GM21360 (cell line): ENCODE measurements around the gene FBXO46.
"Not testable (repeated sequence)": the region's sequence is repeated elsewhere in the genome, so short reads cannot be mapped to it uniquely, and the experiment has no call there.

Experiments used
- ATAC-seq: cut with Tn5 transposase; IDR thresholded peaks from one replicate; pipeline ENCODE4 v1.9.1; 2021; ENCODE audit warnings: mild to moderate bottlenecking, moderate library complexity; ENCODE audit not compliant: unreplicated experiment

FBXO46 gene

DNA sequence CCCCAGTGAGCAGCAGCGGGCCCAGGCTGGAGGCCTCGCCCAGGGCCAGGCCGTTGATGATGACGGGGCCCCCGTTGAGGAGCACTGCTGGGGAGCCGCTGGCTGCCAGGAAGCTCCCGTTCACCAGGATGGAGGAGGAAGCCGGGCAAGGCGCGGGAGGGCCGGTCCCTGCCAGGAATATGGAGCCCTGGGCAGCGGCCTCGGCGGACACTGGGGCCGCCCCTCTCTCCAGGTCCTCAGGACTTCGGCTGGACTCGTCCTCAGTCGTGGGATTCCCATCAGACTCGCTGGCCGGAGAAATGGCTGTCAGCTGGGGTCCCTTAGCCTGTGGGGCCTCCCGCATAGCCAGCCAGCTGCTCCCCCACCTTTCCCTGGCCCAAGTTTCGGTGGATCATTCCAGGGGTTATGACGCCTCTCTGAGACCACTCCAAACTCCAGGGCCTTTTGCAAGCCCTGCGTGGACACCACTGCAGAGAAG is 36.2 kb upstream of the FBXO46 start:
- no peak for ATAC-seq

DNA sequence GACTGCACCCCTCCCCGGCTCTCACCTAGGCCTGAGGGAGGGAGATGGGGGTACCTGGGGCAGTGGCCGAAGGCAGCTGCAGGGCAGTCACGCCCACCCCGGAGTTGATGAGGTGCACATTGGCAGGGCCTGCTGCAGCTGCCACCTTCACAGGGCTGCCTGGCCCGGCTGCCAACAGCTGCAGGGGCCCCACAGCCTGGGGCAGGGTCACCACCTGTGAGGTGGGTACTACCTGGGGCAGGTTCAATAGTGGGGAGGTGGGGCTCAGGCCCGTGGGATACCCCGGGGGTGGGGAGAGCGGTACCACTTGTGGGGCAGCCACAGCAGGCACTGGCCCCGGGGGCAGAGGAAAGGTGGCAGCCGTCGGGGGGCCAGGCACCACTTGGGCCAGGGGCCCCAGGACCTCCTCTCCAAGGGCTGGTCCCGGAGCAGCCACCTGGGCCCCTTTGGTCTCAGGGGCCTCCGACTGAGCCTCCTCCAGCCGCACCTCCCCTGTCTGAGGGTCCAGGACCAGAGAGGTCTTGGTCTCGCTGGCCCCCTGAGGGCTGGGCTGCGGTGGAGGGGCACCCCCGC is 35.7 kb upstream of the FBXO46 start:
- ATAC-seq: no peak

DNA sequence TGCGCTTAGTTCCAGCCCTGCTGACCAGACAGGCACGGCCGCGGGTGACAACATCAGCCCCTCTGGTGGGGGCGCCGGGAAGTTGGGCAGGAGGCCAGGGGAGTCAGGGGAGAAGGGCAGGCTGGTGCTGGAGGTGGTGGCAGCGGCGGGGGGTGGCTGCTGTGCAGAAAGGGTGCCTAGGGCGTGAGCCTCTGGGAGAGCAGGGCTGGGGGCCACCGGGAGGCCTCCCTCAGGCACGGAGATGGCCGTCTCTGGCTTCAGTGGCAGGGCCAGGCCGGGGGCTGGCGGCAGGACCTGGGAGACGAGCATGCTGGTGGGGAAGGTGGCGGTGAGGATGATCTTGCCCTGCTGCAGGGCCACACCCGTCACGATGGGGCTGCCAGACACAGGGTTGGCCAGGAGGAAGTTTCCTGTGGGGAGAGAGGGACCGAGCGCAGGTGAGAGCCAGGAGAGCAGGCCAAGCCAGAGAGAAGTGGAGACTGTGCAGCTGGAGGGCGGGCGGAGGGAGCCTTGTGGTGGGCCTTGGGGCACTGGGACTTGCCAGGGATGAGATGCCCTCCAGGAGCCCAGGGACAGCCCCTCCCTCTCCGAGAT is 35.1 kb upstream of the FBXO46 start:
- ATAC-seq: no peak

DNA sequence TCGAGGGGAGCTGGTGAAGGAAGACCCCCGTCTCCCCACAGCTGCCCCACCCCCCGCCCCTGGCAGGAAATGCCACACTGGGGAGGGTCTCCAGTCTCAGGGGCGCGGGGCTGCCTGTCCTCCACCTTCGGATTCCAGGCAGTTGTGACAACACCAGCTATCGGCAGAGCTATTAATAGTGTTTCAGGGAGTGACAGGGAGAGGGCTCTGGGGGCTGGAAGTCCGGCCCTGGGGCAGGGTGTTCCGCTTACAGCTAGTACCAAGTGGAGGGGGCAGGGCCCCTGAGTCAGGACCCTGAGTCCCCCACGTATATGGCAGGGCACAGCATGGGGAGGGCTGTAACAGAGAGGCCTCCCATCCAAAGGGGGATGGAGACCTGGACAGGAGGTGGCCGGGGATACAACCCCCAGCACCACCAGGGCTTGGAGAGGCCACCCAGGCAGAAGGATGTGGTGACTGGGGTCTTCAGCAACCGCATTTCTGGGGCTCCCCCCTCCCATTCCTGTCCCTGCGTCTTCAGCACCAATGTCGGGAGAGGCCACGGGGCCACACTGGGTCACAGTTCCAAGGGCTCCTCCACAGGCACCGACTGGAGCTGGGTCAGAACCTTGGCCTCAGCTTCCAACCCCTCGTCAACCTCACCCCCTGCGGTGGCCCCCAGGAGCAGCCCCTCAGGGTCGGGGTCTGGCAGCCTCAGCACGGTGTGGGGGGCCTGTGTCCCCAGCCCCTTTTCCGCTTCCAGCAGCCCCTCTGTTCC is 34.4 kb upstream of the FBXO46 start:
- ATAC-seq: no peak

DNA sequence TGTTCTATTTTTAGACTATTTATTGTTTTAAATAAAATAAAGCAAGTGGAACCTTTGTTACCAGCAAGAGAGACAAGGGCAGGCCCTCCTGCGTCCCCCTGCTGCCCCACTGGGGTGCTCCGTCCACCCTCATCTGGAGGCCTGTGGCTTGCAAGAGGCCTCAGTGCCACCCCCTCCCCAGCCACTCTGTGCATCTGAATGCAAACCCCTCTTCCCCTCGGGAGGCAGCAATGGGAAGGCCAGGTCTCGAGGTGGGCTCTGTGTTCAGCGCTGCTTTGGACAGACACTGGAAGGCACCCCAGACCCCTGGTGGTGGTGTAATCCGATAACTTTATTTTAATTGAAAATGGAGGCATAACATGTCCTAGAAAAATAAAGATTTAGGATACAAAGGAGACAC is 33.8 kb upstream of the FBXO46 start:
- ATAC-seq: no peak

DNA sequence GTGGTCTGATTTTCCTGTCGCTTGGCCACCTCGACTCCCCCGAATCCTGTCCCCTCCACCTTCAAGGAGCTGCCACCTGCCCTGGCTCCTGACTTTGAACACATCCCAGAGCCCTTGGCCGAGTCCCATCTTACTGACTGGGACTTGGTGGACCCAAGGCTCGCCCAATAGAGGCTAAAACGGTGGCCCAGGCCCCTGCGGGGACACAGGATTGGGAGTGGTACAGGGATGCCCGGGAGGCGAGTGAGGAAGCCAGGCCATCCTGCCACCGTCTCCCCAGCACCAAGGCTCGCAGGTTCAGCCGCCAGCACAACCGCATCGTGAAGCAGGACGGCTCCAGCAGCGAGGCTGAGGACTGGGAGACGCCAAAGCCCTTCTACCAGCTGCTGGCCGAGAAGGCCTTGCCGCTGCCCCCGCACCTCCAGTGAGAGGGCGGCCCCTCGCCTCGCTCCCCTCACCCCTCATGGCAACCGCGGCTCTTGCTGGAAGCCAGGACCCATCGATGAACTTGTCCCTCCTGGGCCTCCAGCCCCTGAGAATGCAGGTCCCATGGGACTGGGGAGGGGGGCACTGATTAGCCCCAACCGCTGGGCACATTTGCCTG is 33.1 kb upstream of the FBXO46 start:
- no peak for ATAC-seq

DNA sequence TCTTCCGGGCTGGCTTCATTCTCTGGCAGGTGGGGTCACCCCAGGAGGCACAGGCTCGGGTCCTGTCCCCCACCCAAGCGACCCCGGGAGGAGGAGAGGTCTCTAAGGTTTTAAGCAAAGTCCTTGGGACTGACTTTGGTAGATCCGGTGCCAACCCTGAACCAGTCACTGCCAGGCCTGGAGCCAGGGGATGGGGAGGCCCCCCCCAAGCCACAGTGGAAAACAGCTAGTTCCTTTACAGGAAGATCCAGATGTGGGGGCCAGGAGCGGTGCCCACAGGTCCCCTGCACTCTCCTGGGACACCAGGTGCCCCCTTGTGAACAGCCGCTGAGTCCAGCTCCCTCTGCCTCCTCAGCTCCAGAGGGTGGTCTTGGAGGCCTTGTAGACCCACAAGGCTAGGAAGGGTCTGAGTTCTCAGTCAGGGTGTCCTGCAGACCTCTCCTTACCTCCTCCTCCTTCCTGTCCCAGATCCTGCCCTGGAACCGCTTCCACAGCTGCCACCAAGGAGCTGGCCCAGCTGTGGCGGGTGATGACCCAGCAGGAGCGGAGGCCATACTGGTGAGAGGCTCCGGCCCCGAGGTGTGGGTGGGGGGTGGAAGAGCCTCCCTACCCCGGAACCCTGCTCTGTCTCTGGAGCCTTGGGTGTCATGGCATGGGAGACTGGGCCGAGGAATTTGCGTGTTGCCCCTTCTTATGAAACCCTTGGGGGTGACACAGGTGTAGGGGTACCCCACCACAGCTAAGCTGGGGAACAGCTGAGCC is 32.4 kb upstream of the FBXO46 start:
- no peak for ATAC-seq

DNA sequence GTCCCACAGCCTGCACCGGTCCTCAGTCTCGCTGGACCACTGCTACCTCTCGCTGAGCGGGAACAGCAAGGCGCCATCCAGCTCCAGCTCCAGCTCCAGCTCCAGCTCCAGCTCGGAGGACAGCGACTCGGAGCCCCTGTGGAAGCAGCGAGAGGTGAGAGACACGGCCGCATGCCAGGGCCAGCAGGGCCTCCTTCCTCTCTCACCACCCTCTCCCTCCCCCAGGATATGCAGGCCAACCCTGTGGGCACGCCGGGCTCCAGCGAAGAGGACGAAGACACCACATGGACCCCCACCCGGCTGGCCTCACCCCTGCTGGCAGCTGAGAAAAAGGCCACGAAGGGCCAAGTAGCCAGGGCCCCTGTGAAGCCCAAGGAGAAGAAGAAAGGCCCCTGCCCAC is 31.0 kb upstream of the FBXO46 start:
- ATAC-seq: no peak

DNA sequence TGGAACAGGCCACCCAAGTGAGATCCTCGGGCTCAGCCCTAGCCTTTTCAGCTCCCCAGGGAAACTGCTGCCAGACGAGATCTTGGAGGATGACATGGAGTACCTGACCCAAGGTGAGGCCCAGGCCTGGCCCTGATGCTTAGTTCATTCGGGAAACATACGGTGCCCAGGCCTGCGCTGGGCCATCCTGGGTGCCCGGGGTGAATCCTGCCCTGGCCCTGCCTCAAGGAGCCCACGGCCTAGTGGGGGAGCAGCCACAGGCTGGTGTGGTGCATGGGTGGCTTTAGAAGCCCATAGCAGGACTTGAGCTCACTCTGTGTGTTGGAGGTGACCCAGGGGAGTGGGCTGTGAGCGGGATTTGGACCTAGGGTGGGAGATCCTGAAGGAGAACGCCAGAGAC is 28.2 kb upstream of the FBXO46 start:
- ATAC-seq: no peak

DNA sequence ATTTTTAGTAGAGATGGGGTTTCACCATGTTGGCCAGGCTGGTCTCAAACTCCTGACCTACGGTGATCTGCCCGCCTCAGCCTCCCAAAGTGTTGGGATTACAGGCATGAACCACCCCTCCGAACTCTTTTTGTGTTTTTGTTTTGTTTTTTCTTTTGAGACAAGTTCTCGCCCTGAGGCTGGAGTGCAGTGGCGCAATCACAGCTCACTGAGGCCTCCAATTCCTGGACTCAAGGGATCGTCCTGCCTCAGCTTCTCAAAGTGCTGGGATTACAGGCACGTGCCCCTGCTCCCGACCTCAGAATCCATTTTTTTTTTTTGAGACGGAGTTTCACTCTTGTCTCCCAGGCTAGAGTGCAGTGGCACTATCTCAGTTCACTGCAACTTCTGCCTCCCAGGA is 27.0 kb upstream of the FBXO46 start:
- ATAC-seq: no peak

DNA sequence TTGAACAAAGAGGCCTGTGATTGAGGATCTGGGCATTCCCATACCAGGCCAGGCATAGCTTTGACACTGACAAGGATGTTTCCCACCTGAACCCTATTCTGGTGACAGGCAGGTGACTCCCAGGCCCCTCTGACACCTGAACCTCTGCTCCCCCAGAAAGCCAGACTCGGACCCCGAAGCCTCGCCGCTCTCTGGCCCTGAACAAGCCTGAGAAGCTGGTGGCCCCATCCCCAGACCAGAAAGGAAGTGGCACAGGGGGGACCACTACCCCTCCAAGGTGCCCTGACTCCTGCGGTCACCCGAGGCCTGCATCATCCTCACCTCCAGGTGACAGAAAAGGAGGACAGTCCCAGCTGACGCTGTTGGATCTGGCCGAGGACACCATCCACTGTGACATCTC is 23.6 kb upstream of the FBXO46 start:
- no peak for ATAC-seq

DNA sequence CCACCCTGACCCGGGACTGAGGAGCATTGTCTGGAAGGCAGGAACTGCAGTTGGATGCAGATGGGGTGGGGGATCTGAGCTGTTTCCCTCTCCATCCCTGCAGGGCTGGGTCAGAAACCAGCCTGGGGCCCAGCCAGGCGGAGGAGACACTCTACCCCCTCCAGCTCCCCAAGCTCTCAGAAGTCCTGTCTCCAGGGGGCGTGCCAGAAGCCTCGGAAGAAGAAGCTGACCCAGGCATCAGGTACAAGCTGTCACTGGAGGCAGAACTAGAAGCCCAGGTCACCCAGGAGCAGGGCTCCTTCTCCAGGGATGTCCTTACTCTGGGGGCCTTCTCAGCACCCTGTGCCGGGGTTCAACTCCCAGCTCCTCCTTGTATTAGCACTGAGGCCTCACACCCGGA is 22.9 kb upstream of the FBXO46 start:
- no peak for ATAC-seq

DNA sequence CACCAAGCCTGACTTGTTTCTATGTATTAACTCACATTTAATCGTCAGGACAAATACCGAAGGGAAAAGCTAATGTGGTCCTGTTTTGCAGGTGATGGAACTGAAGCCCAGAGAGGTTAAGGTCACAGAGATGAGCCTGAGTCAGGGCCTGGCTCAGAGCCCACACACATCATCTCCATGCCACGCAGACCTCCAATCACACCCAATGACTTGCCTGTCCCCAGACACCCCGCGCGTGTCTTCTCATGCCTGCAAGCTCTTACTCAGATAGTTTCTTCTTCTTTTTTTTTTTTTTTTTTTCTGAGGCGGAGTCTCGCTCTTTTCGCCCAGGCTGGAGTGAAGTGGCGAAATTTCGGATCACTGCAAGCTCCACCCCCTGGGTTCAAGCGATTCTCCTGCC is 21.9 kb upstream of the FBXO46 start:
- ATAC-seq: no peak

DNA sequence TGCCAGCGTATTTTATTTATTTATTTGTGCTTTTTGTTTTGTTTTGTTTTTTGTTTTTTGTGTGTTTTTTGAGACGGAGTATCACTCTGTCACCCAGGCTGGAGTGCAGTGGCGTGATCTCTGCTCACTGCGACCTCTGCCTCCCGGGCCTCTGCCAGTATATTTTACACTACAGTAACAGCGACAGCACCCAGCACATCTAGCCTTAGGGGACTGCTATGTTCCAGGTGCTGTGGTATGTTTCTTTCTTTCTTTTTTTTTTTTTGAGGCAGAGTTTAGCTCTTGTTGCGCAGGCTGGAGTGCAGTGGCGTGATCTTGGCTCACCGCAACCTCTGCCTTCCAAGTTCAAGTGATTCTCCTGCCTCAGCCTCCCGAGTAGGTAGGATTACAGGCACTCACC is 20.8 kb upstream of the FBXO46 start:
- ATAC-seq: not testable (repeated sequence)

DNA sequence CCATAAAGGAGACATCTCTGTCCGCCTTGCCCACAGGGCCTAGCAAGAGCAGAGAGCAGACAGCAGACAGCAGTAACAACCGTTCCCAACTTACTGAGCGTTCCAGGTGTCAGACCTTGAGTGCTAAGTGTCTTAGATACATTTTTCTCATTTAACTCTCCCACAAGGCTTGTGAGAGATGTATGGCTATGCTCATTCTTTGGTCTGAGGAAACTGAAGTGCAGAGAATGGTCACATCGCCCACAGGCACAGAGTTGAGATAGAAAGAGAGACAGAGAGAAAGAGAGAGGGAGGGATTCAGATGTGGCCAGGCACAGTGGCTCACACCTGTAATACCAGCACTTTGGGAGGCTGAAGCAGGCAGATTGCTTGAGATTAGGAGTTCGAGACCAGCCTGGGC is 16.8 kb upstream of the FBXO46 start:
- ATAC-seq: no peak

DNA sequence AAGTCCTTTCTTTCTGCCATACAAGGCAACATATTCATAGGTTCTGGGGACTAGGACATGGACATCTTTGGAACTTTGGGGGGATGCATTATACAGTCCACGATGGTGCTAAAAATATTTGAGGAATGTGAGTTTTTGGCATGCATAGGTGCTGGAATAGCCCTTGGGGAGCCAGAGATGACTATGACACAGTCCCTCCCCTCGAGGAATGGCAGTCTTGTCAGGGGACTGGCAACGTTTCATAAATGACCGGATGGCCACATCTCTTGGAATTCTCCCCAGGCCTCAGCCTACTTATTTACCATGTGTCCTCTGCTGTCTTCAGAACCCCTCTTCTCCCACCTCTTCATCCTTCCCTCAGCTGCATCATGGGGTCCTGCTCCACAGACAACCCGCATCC is 16.2 kb upstream of the FBXO46 start:
- ATAC-seq: no peak

DNA sequence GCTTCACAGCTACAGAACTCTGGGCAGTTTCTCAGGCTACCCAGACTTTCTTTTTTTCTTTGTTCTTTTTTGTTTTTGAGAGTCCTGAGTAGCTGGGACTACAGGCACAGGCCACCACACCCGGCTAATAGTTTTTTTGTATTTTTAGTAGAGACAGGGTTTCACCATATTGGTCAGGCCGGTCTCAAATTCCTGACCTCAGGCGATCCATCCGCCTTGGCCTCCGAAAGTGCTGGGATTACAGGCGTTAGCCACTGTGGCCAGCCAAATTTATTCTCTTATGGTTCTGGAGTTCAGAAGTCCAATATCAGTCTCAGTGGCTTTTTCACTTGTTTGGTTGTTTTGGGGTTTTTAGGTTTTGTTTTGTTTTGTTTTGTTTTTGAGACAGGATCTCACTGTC is 14.9 kb upstream of the FBXO46 start:
- ATAC-seq: no peak

DNA sequence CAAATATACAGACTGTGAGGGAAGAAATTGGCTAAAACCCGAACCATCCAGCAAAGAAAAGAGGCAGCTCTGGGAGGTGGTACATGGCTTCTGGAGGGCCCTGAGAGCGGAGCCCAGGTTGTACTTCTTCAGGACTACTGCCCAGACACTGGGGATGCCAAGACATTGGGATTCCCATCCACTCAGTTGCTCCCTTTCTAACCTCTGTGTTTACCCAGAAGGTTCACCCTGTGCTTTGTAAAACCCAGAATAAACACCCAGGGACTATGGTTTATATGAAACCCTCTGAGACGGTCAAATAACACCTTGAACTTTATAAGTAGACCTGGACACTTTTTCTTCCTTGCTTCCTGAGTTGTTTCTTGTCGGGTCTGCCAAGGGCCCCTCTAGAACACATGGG is 12.3 kb upstream of the FBXO46 start:
- no peak for ATAC-seq

DNA sequence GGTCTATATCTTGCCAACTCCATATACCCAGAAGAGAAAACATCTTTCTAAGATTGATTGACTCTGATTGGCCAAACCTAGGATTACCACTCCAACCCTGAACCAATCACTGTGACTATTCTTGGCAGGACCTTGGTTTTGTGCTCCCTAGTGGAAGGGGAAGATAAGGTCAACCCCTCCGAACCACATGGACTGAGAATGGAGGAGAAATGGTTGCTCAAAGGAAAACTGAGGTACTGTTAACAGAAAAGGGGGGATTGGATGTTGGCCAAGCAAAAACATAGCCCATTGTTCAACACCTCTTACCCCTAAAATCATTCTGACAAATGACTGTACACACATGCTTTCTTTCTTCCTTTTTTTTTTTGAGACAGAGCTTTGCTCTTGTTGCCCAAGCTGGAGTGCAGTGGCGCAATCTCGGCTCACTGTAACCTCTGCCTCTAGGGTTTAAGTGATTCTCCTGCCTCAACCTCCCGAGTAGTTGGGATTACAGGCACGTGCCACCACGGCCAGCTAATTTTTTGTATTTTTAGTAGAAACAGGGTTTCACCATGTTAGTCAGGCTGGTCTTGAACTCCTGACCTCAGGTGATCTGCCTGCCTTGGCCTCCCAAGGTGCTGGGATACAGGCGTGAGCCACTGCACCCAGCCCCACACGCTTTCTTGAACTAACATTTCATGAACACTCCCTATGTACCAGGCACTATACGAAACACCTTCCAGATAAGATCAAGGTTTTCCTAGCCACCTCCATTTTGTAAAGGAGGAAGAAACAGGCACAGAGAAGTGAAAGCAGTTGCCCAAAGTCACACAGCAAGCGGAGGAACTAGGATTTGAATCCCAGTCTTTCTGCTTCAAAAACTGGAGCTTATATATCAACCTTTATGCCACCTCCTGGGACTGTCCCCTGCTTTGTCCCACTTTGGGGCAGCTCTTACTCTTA is 9.1 kb upstream of the FBXO46 start:
- ATAC-seq: no peak

DNA sequence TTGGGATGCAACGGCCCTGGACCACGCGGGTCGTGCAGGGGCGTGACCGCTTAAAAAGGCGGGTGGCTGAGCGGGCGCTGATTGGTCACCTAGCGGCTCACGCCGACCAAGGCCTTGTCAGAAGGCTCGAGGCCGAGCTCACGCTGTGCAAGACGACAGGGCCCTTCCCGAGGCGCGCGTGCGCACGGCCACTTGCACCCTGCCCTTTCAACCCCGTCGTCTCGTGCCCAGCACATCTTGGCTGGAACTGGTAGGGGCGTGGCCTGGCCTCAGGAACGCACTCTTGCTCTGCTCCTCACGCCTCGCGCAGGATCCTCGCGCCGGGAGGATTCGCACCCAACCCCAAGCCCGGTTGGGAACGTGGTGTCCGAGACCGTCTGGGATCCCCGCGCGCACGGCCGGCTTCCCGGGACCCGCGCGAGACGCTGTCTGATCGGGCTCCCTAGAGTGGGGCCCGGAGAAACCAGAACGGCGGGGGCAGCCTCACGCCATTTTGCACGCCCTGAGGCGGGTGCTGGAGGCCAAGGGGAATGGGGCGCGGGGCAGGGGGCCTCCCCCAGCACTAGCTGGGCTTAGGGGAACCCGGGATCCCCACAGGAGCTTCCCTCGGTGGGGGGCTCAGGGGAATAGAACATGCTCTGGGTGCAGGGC is 2.6 kb upstream of the FBXO46 start, which contains the start of gene MEIOSIN:
MEIOSIN (plus strand) TSS at position 280 of the 651 bp plus-strand sequence. CDS start 1,938 bp downstream, outside the sequence.
- no peak for ATAC-seq
